GM21367 (cell line): Measurements from ENCODE around the gene CAST.
"Not testable (repeated sequence)": the region's sequence is repeated elsewhere in the genome, so short reads cannot be mapped to it uniquely, and the experiment has no call there.

Experiments
- ATAC-seq: cut with Tn5 transposase; IDR thresholded peaks from one replicate; pipeline ENCODE4 v1.9.1; 2021; ENCODE audit not compliant: unreplicated experiment

Gene CAST

DNA sequence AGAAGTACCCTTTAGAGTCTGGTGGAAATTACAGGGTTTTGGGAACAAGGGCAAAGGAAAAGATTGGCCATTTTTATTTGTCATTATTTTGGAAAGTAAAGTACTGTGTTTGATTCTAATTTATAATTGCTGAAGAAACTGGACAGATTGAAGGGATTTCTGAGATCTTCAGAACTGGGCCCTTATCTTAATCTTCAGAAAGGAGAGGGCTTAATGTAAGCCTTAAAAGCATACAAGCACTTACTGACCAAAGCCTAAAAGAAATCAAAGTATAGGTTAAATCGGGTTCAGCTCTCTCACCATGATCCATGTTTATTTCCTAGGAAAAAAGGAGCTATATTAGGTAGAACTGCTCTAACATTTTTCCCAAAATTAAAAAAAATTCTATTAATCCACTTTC lies 109.9 kb downstream of the CAST start:
- no peak for ATAC-seq

DNA sequence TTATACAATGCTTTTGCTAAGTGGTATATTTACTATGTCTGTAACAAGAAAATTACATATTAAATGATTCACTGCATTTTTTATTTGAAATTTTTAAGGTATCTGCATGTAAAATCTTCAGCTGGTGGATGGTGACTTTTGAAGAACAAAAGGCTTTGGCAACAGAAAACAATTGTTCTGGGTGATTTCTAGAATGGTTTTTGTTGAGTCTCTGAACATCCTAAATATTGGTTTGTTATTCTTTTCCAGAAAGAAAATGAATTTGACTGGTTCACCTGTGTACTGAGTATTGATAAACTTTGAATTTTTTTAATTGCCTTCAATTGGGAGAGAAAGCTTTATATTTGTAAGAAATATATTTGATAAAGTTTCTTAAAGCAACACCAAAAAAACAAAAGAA lies 110.4 kb downstream of the CAST start:
- no peak for ATAC-seq

DNA sequence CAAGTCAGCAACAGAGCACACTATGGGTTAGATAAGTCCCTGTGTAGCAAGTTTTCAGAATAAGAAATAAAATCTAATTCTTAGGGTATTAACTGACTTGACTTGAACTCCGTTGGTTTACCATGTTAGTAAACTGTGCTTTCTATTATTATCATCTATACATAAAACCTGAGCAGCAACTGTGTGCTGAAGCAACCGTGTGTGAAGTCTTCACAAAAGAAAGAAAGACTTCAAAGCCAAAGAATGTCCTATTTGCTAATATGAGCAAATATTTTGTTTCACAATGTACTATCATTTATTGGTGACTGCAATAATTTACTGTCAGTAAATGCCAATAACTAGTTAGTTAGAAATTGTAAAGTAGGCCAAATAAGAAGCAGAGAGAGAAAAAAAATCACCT lies 112.9 kb downstream of the CAST start:
- no peak for ATAC-seq

DNA sequence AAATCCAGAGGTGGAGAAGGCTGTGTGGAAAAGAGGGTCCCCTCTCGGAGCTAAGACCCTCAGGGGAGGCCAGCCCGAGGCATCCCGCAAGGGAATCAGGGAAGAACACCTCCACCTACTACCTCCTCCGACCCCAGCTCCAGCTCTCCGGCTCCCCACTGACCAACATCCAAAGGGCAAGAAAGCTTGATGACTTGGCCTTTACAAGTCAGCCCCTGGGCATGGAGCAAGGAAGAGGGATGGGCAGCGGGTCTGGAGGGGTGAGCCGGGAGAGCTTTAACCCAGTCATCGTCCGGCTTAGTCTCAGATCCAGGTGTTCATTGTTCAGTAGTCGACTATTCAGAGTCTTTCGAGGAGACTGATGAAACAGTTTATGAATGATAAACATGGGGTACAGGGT lies 113.5 kb downstream of the CAST start:
- ATAC-seq = no peak

DNA sequence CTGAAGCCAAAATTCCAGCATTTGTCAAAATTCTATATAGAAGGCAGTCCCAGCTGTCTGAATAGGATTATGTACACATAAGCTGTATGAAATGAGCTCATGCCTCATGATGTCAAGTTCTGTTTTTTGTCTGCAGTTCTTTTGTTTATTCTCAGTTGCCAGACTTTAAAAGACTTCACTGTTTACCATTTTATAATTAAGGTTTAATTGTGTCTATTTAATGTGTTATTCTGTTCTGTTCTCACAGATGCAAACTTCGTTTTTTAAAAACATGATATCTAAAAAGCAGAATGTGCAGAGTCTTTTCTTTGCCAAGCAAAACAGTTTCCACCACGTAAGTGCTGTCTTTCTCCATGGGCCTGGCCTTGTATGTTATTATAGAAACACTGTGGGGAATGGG lies 114.4 kb downstream of the CAST start:
- ATAC-seq = no peak

DNA sequence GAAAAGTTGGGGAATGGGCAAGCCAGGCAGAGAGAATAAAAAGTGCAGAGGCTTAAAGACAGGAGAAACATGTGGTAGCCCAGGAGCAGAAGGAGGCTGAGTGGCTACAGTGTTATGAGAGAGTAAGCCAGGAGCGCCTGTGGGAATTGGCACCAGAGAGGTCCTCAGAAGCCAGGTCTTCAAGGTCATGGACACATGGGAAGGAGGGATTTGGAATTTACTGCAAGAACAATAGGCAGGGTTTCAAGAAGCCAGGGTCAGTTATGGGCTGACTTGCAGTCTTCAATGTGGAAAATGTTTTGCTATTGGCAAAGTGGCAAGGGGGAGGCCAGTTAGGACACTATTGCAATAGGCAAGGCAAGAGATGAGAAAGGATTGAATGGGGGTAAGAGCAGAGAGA lies 116.2 kb downstream of the CAST start:
- no peak for ATAC-seq

DNA sequence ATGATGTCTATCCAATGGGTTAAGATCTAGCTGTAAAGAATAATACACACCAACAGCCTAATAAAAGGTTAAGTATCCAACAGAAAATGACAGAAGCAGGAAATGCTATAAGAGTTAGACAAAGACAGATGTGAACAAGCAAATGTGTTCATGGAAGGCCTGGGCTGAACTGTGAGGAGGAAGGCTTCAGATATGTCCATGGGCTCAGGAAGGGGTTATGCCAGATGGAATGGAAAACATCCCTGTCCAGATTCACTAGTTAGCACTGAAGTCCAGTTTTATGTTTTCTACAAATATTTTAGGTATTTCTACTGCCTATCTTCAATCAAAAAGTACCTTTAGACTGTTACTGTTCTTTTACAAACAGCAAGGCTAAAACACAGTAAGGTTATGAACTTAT lies 118.5 kb downstream of the CAST start:
- ATAC-seq = no peak

DNA sequence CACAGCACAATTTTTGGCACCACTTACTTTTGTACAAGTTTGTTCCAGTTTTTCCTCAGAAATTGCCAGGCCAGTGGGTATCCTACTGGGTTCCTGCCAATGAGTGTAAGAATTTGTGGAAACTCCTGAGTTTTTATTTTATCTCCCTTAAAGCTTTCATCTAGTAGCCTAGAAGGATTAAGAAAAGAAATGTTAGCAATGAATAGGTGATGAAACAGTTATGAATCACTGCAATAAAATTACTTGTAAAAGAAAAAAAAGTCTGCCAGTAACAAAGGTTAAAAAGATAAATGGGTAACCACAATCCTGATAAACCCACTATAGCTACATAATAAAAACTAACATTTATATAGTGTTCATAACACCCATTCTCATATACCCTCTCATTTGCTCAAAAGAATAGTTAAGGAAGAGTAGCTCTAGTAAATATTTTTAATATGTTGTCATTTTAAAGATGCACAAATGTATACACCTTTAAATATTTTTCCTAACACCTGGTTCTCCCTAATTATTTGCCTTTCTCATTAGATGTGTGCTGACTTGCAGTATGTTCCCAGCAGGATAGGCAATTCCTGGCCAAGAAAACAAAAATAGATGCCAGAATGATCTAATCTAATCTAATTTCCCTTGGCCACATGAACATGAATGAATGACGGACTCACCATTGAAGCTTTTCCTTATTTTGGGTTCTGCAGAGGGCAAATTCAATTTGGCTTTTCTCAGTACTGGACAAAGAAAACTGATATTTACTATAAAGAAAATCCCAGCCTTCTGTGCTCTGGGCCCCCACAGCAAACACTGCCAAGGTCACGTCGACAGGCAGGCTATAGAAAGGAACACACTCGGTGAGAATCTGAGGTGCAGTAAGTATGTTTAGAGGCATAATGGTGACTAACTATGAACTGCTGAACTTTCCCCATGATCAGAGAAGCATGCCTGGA lies 119.1 kb downstream of the CAST start:
- no peak for ATAC-seq

DNA sequence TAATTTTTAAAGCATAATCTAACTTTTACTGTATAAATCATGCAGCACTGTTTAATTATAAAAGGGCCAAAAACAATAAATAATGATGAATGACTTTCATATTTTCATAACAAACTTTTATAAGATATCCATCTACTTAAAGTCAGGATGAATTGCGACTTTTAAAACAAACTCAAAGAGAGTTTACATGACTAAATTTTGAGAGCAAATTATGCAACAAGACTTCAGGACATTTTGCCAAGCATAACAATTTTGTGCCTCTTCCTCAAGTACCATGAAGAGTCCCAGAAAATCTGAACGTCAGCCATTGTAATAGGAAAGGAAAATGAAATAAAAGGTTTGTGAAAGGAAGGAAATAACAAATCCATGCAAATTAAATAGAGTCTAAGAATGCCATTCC lies 121.2 kb downstream of the CAST start:
- no peak for ATAC-seq

DNA sequence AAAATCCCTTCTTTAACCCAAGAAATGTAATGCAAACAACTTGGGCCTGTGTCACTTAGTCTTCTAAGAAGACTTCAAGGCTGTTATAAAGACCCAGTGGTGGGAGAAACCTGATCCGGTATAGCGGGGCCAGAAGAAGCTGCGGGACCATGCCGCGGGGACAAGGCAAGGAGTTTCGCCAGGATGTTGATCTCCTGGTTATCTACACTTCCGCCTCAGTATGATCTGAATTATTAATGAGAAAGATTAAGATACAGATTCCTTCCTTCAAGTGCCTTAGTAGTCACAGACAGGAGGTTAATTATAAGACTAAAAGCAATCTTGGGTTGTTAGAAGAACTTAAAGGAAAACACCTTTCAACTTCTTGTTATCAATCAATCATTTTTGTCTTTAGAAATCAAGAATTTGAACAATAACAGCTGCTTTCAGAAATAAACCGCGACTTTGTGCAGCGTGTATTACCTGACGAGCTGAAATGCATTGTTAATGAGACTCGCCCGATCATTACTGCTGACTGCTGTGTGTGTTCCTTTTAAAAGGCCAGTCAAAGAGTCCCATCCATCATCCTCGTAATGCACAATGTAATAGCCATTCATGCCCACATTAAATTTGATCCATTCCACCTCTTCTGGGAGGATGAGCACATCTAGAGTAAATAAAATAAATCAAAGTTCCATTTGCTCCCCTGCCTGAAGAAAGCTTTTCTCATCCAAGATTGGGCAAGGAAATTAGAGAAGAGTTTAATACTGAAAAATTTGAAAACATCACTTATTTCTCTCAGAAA lies 123.3 kb downstream of the CAST start:
- no peak for ATAC-seq

DNA sequence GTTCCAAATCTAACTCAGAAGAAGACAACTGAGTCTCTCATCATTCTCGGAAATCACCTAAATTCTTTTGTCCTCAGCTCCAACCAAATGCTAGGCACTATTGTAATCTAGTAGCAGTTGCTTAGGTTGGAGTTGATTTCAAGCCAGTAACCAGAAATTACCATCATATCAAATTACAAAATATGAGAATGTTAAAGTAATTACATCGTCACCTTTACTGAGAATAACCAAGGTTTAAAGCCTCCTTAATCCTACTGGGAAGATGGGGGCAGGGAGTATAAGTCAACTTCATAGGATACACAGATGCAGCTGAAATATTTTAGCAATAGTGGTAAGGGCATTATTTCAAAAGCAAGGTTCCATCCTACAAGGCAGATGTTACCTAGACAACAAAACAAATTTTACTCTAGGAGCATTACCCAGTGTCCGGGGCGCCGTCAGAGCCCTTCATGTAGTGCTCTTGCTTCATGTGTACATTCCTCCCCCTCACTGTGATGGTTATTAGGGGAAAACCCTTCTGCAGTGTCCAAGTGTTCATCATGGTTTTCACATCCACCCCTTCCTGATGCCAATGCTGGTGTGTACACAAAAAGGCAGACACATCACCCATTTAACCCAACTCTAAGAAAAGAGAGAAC lies 126.1 kb downstream of the CAST start:
- no peak for ATAC-seq

DNA sequence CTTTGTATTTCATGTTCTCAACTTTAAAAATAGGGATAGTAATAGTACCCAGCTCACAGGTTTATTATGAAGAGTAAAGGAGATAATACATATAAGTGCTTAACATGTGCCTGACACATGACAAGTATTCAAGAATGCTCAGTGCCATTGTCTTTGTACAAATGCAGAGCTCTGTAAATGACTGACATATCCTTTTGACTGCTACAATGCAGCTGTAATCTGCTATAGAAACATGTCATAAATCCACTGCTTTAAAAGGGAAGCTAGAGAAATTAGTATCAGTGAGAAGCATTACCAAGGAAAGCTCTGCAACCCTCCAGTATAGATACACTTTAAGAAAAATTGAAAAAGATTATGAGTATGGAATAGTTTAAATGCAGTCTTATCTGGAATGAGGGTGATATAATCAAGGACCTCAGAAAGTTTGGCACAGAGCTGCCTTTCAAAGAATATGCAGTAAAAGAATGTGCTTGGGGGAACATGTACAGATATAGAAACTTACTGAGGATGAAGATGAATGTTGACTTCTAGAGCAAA lies 127.7 kb downstream of the CAST start:
- ATAC-seq = no peak

DNA sequence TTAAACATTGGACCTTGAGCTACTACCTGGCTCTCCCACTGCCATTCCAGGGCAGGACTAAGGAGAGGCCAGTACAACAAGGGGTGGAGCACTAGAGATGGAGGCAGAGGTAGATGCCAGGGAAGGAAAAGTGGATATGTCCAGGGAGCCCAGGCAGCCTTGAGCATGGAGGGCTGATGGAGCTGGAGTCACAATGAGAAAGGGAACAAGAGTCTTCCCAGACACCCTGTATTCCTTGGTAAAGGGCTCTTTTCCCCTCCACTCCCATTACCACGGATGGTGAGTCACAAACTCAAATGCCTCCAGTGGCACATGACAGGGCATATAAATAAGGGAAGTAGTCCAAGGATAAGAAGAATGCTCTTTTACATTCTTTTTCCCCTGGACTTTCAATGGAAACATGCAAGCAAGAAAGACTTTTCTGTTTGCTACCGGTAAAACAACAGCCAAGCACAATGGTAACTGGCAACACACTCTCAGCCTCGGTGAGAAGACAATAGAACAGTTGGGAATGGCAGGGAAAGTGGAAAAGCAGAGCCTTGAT lies 128.9 kb downstream of the CAST start:
- no peak for ATAC-seq

DNA sequence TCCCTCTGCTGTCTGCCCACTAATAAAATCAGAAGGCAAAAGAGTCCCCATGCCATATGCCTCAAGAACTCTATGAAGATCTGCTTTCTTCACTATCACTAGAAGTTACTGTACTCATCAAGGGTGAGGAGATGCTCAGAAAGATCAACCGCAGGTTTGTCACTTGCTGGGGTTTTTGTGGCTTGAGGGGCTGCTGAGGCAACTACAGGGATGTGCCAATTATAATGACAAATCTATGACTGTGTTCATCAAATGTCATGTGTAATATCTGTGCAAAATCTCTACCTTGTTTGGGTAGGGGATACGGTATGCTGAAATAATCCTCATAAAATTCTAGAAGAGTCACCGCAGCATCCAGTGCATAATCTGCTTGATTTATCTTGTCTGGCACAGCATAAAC lies 132.6 kb downstream of the CAST start:
- no peak for ATAC-seq

DNA sequence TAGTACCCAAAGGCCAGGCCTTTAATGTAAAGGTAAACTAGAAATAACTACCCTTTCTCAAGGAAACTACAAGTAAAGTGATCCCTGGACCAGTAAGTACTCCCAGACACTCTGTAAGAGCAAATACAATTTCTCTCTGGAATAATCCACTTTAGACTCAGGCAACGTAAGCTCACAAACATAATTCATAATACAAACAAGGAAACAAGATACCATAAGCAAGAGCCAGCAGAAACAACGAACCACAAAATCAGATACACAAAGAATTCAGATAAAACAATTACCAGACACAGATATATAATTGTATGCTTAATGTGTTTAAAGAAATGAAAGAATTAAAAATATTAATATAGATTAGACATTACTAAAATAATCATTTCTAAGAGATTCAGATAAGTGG lies 133.4 kb downstream of the CAST start:
- no peak for ATAC-seq

DNA sequence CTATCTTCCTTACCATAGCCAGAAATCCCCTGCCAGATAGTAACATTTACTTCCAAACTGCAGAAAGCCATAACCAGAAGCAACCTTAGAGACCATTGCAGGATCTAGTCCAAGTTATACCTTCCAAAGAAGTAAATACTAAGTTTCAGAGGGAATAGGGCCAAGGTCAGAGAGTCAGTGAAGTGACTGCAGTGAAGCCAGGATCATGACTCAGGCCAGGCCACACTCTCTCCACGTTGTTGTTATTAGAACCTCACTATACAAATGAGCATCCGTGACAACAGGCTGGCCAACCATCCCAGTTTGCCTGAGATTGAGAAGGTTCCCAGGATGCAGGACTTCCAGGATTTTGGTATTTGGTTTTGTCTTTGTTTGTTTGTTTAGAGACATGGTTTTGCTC lies 134.3 kb downstream of the CAST start:
- no peak for ATAC-seq

DNA sequence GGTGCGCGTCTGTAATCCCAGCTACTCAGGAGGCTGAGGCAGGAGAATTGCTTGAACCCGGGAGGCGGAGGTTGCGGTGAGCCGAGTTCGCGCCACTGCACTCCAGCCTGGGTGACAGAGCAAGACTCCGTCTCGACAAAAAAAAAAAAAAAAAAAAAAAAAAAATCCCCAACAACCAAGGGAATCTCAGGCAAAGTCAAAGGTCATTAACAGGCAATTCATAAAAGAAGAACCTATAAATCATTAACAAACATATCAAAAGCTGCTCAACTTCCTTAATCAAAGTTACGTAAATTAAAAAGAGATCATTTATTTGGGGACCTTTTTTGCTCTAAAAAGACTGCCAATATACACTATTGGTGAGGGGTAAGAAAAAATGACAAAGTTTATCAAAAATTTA lies 139.5 kb downstream of the CAST start:
- not testable (repeated sequence) for ATAC-seq

DNA sequence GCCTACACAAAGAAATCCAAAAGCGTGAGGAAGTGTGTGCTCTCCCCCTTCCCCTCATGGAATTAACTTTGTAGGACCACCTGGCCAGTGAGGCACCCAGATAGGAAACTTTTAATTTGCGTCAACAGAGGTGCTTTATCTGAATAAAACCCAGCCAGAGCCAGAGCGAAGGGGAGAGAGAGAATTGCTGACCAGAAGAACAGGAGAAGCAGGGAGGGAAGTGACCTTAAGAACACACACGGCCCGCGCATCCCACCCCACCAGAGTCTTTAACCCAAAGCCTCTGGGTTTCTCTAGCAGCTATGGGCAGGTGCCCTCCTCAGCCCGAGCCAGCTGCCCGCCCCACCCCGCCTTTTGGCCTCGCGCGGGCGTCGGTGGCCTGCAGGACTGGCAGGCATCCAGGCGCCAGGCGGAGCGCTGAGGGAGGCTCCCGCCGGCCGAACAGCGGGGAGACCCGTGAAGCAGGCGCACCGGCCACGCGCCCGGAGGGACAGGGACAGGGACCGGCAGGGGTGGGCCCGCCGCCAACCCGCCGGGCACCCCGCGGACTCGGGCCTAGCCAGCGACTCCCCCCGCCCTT lies 145.0 kb downstream of the CAST start:
- peak; percentile 29 for ATAC-seq

DNA sequence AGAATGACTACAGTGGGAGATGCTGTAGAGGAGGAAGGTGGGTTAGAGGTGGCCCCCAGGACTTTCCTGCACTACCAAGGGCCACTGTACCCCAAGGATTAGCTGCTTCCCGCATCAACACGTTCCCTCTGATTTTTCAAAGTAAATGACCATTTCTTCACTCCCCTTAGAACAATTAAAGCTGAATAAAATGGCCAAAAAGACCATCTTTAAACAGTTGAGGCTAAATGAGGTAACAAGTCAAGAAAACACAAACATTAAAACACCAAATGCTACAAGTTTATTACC lies 146.3 kb downstream of the CAST start:
- ATAC-seq = no peak

DNA sequence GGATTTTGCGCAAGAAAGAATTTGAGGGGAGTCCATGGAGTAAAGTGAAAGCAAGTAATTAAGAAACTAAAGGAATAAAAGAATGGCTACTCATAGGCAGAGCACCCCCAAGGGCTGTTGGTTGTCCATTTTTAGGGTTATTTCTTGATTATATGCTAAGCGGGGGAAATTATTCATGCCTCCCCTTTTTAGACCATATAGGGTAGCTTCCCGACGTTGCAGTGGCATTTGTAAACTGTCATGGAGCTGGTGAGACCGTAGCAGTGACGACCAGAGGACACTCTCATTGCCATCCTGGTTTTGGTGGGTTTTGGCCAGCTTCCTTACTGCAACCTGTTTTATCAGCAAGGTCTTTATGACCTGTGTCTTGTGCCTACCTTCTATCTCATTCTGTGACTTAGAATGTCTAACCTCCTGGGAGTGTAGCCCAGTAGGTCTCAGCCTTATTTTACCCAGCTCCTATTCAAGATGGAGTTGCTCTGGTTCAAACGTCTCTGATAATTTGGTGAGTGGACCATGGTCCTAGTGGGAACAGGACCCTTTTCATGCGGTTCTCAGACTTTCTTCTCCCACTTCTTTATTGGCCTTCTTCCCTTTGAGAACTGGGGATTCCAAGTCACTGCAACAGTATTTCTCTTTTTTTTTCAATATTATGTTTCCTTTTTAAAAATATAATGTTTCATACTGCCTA lies 146.8 kb downstream of the CAST start:
- no peak for ATAC-seq

DNA sequence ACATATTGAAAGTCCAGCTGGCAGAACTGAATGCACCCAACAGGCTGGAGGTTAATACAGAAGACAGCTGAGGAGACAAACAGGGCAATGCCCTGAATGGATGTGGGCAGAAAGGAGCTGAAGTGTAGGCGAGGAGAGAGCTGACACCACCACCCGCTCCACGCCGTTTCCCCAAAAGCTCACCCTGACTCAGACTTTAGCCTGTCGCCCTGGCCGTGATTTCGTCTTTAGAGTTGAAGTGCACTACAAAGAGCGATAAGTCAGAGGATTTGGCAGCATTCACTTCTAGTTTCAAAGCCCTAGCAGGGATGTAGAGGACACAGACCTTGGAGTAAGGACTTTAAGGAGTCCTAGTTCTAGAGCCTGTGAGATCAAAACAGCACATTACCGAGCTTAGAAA lies 147.7 kb downstream of the CAST start:
- no peak for ATAC-seq
